K562 (cell line): ENCODE measurements around the gene PRDM8. TPM values are rescaled to one million over a fixed set of nuclear protein-coding genes. Genes with fewer than 3 reads are reported as not detected.

Experiments
- BRD4 ChIP-seq: fragments of 200-600 bp; sonication (generic); IDR thresholded peaks from 2 replicates; pipeline ENCODE4 v1.6.1; 2017; ENCODE audit warnings: inconsistent platforms
- CREB3 ChIP-seq: fragments of 450-650 bp; conservative IDR thresholded peaks from 2 replicates; pipeline ENCODE4 v1.6.1; 2016; ENCODE audit warnings: missing genetic modification characterization, low read depth, mild to moderate bottlenecking, missing compliant biosample characterization, moderate library complexity
- EWSR1 ChIP-seq: fragments of 450-650 bp; IDR thresholded peaks from 2 replicates; pipeline ENCODE4 v1.6.1; 2018; ENCODE audit warnings: borderline replicate concordance, mild to moderate bottlenecking, low read depth, moderate library complexity; ENCODE audit not compliant: partially characterized antibody
- MGA ChIP-seq: fragments of 450-650 bp; IDR thresholded peaks from 2 replicates; pipeline ENCODE4 v1.6.1; 2016; ENCODE audit warnings: mild to moderate bottlenecking, moderate library complexity
- NCOA4 ChIP-seq: fragments of 450-650 bp; IDR thresholded peaks from 2 replicates; pipeline ENCODE4 v1.6.1; 2018; ENCODE audit warnings: mild to moderate bottlenecking; ENCODE audit not compliant: partially characterized antibody
- NFE2 ChIP-seq: IDR thresholded peaks from 2 replicates; pipeline ENCODE4 v1.6.1; 2014; ENCODE audit warnings: antibody characterized with exemption, low read depth
- ZBTB11 ChIP-seq, 3 experiments: fragments of 200-800 bp in 1 of 3; fragments of 250-450 bp in 1 of 3; fragments of 450-650 bp in 1 of 3; sonication (Bioruptor Pico) in 1 of 3; sonication (Bioruptor generic) in 1 of 3; formaldehyde crosslinking in 1 of 3; IDR thresholded peaks; 2 replicates each; pipeline versions ENCODE4 v1.6.1 to v1.8.0; 2016 to 2022; ENCODE audit warnings: mild to moderate bottlenecking in 2 of 3, missing genetic modification characterization in 2 of 3, missing compliant biosample characterization in 1 of 3, moderate library complexity in 1 of 3
- polyA plus RNA-seq, 8 experiments: library from polyadenylated mRNA; depleted of rRNA in 4 of 8; stranded (reverse) in 5 of 8; unstranded in 3 of 8; fragments of >200 nt; fragmentation: Nextera tagmentation in 2 of 8; fragmentation: Illumina TruSeq in 1 of 8; extraction: Ambion mirVana in 2 of 8; extraction: Trizol in 1 of 8; gene quantifications; 2 replicates each; pipeline versions ENCODE4 v1.2.1 to v1.2.3, GENCODE V29; 2011 to 2014; ENCODE audit warnings: inconsistent platforms in 1 of 8, missing spikeins in 1 of 8
- total RNA-seq, 7 experiments: library from RNA; depleted of rRNA in 6 of 7; stranded (reverse); fragments of >200 nt in 6 of 7; fragmentation: Illumina TruSeq in 2 of 7; extraction: Trizol in 2 of 7; gene quantifications; 2 replicates each; pipeline versions ENCODE4 v1.2.1 to v1.2.3, GENCODE V29; 2011 to 2021; ENCODE audit warnings: low replicate concordance in 1 of 7
- TF ChIP-seq, protein P1 (sequence below): fragments of 450-650 bp; formaldehyde crosslinking; IDR thresholded peaks from 2 replicates; pipeline ENCODE4 v1.4.0; 2020; ENCODE audit warnings: mild to moderate bottlenecking, moderate library complexity

PRDM8 gene
- total and polyA plus RNA-seq, 9 of the 15 experiments (the other 6 are each of a cell fraction or from before 2014, with no cell fraction given), result 0.40 TPM; not detected in 8

GRCh38 chr4:80155316-80155982, 41.9 kb upstream of the PRDM8 start (continued):
- no peak for TF ChIP-seq NCOA4
- TF ChIP-seq NFE2, result no peak
- TF ChIP-seq BRD4, result no peak
- no peak for TF ChIP-seq EWSR1
- TF ChIP-seq, protein P1, sequence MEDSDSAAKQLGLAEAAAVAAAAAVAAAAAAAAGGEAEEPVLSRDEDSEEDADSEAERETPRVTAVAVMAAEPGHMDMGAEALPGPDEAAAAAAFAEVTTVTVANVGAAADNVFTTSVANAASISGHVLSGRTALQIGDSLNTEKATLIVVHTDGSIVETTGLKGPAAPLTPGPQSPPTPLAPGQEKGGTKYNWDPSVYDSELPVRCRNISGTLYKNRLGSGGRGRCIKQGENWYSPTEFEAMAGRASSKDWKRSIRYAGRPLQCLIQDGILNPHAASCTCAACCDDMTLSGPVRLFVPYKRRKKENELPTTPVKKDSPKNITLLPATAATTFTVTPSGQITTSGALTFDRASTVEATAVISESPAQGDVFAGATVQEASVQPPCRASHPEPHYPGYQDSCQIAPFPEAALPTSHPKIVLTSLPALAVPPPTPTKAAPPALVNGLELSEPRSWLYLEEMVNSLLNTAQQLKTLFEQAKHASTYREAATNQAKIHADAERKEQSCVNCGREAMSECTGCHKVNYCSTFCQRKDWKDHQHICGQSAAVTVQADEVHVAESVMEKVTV, result no peak
- no peak for TF ChIP-seq ZBTB11 (CRISPR knock-in tag; IDR thresholded peaks at IDR 0.05)
- TF ChIP-seq CREB3 (tag), result no peak
- TF ChIP-seq MGA, result no peak
